ENCODE data around the gene PARK7.

GRCh38 chr1:8017495-8018197 is 56.1 kb downstream of the PARK7 start:
- TF ChIP-seq, protein P1, sequence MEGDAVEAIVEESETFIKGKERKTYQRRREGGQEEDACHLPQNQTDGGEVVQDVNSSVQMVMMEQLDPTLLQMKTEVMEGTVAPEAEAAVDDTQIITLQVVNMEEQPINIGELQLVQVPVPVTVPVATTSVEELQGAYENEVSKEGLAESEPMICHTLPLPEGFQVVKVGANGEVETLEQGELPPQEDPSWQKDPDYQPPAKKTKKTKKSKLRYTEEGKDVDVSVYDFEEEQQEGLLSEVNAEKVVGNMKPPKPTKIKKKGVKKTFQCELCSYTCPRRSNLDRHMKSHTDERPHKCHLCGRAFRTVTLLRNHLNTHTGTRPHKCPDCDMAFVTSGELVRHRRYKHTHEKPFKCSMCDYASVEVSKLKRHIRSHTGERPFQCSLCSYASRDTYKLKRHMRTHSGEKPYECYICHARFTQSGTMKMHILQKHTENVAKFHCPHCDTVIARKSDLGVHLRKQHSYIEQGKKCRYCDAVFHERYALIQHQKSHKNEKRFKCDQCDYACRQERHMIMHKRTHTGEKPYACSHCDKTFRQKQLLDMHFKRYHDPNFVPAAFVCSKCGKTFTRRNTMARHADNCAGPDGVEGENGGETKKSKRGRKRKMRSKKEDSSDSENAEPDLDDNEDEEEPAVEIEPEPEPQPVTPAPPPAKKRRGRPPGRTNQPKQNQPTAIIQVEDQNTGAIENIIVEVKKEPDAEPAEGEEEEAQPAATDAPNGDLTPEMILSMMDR (IDR thresholded peaks at IDR 0.05): no peak
- no peak for TF ChIP-seq POLR2A (IDR thresholded peaks at IDR 0.05)

All from thyroid gland (tissue), 4 donors.